ENCODE results near the gene DAP.
"Not testable (repeated sequence)": the region's sequence is repeated elsewhere in the genome, so short reads cannot be mapped to it uniquely, and the experiment has no call there.

The DAP gene

DNA sequence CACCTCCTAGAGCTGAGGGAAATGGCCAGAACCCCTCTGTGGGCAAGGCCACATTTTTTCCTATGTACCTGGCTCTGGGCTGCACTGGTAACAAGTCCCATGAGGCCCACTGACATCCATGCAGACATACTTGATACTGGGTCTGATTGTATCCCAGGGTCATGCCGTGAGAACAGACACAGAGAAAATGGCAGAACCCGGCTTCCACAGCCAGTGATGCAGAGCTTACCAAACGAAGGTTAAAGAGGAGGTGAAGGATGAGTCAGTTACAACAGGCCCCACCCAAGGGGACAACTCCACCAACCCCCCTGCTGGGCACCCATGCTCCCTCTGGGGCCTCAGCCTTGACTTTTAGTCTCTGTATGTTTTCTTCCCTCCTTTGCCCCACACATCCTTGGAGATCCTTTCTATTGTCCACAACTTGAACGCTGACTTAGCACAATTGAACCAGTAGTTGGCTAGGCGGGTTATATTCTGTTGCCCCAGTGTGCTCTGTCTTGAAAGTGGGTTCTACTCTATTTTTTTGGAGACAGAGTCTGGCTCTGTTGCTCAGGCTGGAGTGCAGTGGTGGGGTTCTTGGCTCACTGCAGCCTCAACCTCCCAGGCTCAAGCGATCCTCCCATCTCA, 93.5 kb downstream of the DAP start:
- DNase-seq: no peak

DNA sequence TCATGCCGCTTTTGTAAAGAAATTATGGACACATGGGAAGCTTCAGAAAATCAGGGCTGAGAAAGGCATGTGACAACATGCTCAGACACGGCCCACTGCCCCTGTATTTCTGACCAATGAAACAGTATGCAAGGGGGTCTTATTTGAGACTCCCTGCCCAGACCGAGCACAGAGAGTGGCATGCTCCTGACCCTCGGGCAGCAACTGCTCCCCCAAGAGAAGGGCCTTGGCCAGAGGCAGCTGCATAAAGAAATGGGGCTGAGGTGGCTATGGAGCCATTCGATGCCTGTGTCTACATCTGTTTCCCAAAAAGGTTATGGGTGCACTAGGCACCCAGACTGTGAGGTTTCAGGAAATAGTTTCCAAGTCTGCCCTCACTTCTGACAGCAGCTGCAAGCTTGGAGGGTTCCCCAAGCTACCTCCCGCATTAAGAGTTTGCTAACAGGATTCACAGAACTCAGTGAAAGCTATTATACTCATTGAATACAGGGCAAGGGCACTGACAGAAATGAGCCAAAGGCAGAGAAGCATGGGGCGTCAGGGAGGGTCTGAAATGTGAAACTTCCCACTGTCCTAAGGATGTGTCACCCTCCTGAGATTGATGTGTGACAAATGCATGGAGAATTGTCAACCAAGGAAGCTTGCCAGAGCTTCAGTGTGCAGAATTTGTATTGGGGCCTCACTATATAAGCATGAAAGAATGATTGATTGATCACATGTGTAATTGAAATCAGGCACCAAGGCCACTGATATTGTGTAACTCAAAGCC, 94.3 kb downstream of the DAP start:
- DNase-seq: no peak

DNA sequence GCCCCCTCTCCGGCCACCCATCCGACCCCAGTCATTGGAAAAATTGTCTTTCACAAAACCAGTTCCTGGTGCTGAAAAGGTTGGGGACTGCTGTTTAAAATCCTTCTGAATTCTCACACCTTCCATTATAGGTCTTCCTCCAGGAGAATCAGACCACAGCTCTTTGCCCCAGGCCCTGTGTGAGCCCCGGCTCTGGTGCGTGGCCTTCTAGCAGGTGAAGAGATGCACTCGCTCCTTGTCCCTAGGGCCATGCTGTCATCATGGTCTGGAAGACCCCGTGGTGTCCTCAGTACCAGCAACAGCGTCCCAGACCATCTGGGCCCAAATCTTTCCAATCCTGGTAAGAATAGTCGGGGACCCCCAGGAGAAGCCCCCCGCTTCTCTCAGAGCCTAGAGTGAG, 95.2 kb downstream of the DAP start:
- DNase-seq: no peak

DNA sequence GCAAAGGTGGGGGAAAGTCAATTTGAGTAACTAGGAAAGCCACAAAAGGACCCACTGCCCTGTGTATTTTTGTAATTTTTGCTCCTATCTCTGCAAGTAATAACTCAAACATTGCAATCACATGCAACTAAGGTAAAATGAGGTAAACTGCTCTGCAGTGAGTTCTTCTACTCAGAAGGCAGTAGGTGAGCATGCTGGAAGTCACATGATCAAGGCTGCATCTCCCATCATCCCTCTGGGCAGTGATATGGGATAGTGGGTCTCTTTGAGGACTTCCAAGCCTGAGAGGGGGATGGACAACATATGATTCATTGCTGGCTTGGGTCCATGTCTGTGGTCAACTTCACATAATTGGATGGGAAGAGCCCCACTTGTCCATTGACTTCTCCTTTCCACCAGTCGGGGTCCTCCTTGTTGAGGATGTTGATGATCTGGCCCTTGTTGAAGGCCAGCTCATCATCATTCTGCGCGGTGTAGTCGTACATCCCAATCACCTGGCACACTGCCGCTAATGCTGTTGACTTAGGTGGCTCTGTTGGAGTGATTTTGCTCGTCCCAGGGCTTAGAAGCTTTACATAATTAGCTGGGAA, 96.8 kb downstream of the DAP start:
- not testable (repeated sequence) for DNase-seq

DNA sequence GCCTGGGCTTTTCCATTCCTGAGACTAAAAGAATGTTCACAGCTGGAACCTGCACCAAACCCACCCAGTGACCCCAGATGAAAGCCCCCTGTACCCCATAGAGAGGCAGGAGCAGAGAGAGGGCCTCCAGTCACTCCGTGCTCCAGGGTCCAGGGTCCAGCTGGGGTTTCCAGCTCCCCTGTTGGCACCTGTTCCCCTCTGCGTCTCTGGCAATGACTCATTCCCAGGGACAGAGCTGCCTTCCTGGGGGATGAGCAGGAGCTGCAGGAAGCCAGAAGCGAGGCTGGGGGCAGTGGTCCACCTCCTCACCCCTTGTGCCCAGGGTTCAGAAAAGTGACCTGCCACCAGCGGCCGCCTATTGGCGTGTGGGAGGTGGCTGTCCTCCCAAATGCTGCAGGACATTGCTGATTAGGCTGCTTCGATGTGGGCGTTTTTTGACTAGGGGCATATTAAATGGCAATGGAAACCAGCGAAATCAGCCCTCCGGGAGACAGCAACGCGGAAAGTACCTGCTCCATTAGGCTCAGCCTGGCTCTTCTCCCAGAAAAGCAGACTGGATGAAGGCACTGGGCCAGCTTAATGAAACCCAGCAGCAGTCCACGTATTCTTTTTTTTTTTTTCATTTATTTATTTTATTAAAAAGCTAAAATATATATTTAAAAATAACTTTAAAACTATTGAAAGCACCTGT, 97.4 kb downstream of the DAP start:
- no peak for DNase-seq

DNA sequence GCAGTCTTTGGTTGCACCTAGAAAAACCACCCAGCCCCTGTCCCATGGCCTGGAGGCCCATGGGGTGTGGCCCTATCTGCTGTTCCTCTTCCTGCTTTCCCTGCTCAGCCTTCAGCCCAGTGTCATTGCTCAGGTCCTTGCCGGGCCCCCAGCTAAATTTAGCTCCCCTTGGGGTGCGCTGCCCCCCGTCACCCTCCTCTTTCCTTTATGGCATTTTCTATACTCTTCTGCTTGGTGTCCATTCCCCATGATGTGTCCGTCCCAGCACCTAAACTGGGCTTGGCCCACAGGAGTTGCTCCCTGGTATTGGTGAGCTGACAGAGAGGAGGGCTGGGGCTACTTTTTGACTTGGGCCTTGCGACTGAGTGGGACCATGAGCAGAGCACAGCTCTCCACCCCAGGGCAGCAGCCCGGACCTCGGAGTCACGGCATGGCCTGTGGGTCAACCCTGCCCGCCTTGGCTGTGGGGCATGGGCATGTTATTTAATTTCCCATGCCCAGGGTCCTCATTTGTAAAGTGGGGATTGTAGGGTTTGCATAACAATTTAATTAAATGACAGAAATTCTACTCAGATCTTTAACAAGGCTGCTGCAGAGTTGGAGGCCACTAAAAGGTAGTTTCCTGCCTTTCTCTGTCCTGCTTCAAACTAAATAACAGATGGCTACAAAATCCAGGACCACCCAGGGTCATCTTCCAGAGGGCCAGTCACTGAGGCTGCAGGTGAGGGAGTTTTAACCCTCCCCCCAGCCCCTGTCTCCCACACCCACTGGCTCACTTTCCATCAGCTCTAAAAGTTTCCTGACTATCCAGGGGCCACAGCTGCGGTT, 98.2 kb downstream of the DAP start:
- DNase-seq: no peak

DNA sequence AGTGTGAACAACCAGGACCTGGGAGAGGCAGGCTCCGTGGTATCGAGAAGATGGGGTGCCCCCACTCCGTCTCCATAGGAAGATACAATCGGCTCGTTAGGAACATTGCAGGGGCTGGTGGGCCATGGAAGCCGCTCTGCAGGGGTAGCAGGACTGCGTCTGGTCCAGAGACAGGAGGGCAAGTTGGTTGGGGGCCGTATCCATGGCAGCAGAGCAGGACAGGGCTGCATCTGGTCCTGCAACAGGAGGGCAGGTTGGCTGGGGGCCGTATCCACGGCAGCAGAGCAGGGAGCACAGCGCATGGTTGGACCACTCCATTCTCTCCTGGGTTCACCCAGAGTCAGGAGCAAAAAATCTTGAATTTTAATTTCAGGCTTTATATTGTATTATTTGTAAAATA, 99.0 kb downstream of the DAP start:
- no peak for DNase-seq

DNA sequence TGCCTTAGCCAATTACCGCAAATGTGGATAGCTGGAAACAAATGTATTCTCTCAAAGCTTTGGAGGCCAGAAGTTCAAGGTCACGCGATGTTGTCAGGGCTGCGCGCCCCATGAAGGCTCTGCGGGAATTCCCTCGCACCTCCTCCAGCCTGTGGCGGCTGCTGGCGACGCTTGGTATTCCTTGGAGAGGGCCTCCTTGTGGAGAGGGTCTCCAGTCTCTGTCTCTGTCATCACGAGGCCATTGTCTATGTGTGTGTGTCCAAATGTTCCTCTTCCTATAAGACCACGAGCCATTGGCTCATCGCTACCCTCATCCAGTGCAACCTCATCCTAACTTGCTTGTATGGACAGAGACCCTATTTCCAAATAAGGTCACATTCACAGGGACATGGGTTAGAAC, 99.6 kb downstream of the DAP start:
- no peak for DNase-seq

DNA sequence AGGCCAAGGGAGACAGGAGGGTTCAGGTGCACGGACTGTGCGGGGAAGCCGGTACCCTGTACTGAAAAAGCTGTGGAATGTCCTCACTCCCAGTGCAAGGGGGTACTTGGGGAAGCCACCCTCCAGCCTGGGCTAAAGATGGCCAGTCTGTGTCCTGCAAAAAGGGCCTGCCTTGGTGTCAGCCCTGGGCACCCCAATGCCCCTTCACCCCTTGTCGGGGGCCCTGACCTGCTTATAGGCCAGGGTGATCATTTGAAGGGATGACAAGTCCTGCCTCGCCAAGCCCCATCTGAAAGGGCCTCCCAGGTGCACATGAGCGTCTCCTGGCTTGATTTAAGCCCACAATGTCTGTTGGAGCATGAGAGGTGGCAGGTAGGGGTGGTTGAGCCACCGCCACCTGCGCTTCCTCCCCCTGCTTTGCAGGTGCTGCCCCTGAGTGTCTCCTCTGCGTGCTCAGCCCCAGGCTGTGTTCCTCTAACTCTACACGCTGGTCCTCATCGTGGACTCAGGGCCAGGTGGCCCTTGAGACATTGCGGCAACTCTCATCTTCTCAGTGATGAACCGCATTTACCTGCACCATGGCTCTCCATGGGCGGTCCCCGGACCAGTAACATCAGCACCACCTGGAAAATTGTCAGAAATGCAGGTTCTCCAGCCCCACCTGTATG, 100.2 kb downstream of the DAP start:
- no peak for DNase-seq

DNA sequence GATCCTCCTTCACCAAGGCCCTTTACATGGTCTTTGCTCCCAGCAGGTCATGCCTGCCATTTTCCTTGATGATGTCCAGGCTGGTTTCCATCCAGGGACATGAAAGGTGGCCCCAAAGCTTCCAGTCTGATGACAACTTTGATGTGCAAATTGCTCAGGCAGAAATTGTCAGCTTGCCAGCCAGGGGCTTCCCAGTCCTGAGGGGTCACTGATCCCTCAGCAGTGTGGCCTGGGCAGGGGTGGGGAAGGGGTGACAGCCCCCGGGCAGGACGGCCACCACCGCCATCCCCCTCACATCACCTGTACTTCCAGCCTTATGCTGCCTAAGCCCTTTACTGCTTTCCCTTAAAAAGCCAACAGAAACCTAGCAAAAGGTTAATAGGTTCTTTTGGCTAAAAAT, 100.9 kb downstream of the DAP start:
- no peak for DNase-seq

DNA sequence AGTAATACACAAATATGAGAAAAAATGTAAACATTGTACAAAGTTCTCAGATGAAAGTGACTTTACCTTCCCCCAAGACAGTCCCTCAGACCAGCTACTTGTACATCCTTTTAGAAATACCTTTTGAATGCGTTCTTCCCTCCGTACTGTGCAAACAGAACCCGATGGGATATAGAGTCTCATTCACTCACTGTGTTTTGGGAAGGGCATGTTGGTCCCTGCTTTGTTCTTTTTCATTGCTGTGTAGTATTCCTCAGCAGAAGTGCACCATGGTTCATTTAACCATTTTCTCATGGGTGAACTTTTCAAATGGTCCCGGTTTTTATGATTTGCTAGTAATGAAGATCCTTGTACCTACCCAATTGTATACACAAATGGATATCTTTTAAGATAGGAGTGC, 102.8 kb downstream of the DAP start:
- DNase-seq: no peak

DNA sequence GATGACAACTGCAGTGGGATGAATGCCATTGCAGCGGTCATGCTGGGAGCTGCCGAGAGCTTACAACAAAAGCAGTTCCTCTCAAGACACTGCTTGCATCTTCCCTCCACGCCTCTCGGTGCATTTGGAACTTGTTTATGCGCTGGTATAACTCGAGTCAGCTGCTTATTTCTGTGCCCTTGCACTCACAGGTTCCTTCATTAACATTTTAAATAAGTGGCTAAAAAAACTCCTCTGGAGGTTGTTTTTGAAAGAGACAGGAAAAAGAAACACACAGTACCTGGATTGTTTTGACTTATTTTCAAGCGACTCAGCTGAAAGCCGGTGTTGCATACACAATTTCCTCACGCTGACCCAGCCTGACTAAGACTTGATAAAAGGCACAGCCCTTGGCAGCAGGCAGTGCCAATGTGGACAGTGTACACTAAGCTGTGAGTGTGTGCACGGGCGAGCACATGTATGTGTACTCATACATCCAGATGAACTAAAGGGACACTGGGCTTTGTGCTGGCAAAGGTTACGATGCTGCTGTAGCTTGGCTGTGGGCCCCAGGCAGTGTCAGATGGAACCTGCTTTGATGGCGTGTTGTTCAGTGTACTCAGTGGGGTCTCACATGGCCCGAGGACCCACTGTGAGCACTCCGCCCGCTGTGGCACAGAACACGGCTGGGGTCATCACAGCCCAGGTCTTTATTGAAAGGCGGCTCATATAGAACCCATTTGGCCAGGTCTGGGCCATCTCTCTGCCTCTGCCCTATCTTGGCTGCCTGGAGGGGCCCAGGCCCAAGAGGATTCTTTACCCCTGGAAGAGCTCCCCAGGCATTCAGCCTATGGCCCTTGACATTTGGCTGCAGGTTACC, 104.8 kb downstream of the DAP start:
- no peak for DNase-seq

DNA sequence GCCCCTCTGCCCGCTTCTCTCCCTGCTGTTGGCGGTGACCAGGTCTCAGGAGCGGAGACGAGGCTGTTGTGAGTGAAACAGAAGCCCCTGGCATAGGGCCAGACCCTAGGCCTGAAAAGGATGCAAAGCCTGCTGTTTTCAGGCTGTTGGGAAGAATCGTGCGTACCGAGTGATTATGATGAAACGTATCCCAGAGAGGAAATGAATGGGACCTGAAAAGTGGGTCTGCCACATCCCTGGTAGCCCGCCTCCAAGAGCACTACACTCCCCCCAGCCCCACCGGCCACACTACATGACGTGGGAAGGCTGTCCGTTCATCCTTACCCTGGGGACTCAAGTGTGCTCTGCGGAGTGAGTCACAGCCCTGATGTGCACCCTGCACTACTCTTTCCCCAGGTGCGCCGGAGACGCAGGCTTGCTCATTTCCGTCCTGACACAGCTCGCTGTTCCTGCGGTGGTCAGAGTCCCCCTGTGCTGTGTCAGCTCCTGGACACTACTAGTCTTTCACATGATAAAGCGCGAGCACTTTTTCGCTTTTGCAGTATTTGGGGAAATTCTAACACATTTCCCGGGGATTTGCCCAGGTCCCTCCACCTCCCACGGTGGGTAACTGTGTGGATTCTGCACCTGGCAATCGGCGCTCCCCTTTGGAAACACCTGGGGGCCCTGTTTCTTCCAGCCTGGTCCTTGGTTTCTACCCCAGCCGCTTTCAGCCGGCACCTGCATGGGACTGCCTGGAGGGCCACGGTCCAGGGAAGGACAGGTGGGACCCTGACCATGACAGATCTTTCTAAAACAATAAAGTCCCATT, 105.7 kb downstream of the DAP start:
- DNase-seq: no peak

DNA sequence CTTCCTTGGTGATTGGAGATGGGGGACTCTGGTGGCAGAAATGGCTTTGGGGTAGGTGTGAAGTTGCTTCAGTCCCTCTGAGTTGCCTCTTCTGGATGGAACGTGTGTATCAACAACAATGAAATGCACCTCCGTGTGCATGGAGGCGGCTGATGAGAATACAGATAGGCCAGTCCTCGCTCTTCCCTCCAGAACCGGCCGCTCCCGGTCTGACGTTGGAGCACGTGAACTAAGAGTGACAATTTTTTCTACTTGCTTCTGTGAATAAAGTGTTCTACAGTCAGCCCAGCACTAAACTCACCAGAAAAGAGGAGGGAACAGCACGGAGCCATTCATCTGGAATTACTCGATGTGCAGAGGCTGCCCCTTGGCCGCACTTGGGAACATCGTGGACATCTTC, 106.5 kb downstream of the DAP start:
- no peak for DNase-seq

DNA sequence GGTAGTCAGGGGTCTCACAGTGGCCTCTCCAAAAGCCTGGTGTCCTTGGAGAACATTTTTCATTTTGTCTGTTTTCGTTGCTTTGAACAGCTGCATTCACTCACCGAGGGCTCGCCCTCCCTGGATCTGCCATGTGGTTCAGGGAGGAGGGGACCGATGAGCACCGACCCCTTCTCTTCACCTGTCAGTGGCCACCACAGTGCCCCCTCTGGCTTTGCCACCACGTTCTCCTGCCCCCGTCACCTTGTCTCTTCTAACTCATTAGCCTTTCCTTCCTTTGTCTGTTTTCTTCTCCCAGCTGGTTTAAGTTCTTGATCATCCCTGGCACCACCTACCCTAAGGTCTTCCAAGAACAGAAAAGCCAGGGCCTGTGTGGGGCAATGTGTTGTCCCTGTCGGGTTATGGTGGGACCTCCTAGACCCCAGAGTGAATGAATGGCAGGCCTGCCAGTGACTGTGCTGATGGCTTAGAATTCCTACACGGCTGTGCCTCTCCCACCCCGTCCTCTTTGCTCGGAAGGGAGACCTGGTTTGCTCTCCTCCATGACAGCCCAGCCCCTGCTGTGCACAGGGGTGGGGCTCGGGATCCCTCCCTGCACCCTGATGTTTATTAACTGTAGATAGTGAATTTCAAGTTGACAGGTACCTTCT, 107.2 kb downstream of the DAP start:
- DNase-seq: no peak

DNA sequence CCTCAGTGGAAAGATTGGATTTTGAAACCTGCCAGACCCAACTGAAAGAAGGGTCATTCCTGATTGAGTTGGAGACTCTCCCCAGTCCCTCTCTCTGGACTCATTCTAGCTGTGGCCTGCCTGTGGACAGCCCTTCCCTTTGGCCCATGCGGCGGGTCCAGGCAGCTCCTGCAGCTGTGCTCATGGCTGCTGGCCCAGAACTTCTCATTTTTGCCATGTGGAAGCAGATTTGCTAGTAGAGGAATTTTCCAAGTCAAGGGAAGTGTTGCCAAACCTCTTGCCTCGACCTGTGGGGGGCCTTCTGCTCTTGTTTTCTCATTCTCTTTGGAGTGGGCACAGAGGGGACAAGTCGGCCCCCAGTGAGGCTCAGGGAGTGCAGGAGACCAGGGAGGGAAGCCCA, 108.0 kb downstream of the DAP start:
- no peak for DNase-seq

DNA sequence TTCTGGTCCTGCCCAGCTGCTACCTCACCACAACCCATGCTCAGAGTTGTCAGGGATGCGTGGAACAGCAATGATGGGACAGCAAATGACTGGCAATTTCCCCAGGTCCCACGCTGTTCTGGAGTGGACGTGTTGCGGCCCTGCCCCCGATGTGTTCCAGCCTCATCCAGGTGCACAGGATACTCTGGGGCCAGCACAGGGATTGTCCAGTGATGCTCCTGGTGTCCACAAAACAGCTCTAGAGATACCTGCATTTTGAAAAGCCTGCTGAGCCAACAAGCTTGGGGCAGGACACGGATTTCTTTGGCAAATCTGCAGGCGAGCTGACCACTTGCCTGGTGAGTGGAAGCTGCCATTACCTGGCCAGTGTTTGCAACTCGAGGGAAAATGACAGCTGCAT, 108.4 kb downstream of the DAP start:
- no peak for DNase-seq

DNA sequence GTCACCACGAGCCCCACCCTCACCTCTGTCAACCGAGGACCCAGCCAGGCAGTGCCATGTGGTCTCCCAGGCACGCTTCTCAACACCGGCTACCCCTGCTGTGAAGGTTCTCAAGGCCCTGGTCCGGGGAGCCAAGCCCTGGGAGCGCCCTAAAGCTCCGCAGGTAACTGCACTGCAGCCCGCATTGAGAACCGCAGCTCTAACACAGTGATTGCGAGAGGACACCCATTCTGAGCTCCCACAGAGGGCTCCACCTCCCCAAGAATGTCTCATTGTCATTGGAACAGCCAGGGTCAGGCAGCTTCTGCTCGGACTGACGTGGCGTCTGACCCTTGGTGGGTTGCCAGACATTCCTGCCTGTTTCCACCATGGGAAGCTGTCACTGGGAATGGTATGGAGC, 108.9 kb downstream of the DAP start:
- DNase-seq: no peak

DNA sequence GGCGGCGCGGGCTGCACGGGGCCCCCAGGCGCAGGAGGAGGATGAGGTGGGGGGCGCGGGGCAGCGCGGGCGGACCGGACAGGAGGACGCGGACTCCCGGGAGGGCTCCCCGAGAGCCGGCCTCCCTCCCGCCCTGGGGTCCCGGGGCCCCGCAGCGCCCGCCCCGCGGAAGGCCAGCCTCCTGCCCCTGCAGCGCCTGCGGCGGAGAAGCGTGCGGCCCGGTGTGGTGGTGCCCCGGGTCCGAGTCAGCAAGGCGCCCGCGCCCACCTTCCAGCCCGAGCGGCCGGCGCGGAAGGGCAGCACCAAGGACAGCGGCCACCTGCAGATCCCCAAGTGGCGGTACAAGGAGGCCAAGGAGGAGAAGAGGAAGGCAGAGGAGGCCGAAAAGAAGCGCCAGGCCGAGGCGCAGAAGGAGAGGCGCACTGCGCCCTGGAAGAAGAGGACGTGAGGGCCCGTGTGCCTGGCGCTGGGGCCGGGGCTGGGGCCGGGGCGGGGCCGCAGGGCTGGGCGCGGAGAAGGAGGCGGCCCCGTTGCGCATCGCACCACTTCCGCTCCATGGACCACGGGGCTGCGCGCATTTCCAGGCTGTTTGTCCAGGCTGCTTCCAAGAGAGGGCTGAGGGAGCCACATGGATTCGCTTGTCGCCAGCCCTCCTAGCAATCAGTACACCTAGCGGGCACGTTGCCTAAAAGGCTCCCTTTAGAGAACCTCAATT, 111.2 kb downstream of the DAP start:
- DNase-seq: no peak
